ENCODE data around the gene ERBIN. TPM values are rescaled to one million over a fixed set of nuclear protein-coding genes. Genes with fewer than 3 reads are reported as not detected.
"Not testable (repeated sequence)": the region's sequence is repeated elsewhere in the genome, so short reads cannot be mapped to it uniquely, and the experiment has no call there.

The ERBIN gene
- total RNA-seq, 1 donor from 2014 or later, result 96.1 TPM

- intact Hi-C loops (cut with DNase I), result no loop called here
- ATAC-seq (no peak), DNase-seq (ENCODE audit: low spot score) (no peak)
Observed at GRCh38 chr5:65952259-65952658, 25.9 kb downstream of the ERBIN start.

DNA sequence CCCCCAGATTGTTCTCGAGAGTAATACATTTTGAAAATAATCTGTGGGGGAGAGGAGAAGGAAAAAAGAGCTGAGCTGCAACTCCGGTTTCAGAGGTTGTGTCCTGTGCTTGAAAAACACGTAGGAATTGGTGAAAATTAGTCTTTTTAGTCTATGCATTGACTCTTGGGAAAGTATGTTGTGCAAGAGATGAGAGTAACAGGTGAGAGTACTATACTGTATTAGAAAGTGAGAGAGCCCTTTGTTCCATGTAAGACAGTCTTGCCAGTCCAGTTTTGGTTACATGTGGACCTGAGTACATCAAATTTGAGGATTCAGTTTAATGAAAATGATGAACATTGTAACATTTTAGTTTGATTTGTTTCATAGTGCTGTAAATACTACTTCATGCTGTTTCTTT lies 27.8 kb downstream of the ERBIN start:
- intact Hi-C loops (cut with DNase I), result no loop called here
- no peak for DNase-seq (ENCODE audit: low spot score)
- ATAC-seq, result no peak

- no peak for ATAC-seq
- DNase-seq (ENCODE audit: low spot score), result no peak
- intact Hi-C loops (cut with DNase I), result no loop called here
Observed at GRCh38 chr5:65955746-65956145, 29.4 kb downstream of the ERBIN start.

GRCh38 chr5:65957703-65958102 lies 31.3 kb downstream of the ERBIN start:
- DNase-seq (ENCODE audit: low spot score); intact Hi-C loops (cut with DNase I); ATAC-seq: not testable (repeated sequence)

DNA sequence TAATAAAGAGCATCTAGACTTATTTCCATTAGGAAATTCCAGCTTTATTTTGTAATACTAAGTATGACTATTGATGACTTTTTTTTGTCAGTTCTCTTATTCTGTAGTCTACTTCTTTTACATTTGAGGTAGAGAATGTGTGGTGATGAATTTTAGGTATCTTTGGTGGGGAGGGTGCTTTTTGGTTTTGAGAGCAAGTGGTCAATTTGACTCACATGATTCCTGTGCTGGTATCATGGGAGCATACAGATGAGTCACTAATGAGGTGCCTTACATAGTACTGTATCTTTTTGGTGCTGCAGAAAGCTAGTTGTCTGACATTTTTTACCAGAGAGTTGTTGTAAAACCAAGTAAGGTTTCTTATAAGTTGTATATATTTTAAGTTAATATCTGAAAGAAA lies 35.3 kb downstream of the ERBIN start:
- intact Hi-C loops (cut with DNase I), result no loop called here
- no peak for DNase-seq (ENCODE audit: low spot score)
- no peak for ATAC-seq

GRCh38 chr5:65967288-65968066 lies 41.1 kb downstream of the ERBIN start:
- ATAC-seq, result no peak
- intact Hi-C loops (cut with DNase I), result no loop called here
- no peak for DNase-seq (ENCODE audit: low spot score)

GRCh38 chr5:65969539-65970393 lies 43.4 kb downstream of the ERBIN start:
- intact Hi-C loops (cut with DNase I), result no loop called here
- no peak for DNase-seq (ENCODE audit: low spot score)
- no peak for ATAC-seq

GRCh38 chr5:65970481-65971367 lies 44.3 kb downstream of the ERBIN start:
- ATAC-seq, result no peak
- intact Hi-C loops (cut with DNase I), result no loop called here
- no peak for DNase-seq (ENCODE audit: low spot score)

DNA sequence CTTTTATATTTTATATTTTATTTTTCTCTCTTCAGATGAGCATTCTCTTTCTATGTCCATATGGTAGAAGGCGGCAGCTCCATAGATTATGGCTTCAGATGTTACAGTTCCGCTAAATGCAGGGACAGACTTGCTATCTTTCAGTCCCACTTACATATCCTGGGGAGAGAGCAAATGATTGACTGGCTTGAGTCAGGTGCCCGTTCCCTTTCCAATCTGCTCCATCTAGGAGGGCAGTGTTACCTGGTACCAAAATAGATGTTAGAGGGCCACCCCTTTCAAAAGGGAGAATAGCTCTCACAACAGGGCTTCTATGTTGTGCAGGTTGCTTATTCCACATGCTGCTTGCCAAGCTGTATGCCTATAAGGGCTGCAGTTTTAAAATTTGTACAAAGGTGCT lies 45.3 kb downstream of the ERBIN start:
- no peak for ATAC-seq
- intact Hi-C loops (cut with DNase I), result no loop called here

DNA sequence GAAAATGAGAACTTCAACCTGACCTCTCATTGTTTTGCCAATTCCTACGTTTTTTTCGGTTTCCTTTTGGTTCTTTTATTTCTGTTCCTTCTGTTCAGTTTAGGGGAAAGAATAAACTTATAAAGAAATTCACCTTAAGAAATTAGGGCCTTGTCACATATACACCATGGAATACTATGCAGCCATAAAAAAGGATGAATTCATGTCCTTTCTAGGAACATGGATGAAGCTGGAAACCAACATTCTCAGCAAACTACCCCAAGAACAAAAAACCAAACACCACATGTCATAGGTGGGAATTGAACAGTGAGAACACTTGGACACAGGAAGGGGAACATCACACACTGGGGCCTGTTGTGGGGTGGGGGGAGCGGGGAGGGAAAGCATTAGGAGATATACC lies 46.5 kb downstream of the ERBIN start:
- DNase-seq (ENCODE audit: low spot score); ATAC-seq; intact Hi-C loops (cut with DNase I): not testable (repeated sequence)

More for the DNA sequence above, 45.3 kb downstream of the ERBIN start:
- no peak for DNase-seq (ENCODE audit: low spot score)

DNA sequence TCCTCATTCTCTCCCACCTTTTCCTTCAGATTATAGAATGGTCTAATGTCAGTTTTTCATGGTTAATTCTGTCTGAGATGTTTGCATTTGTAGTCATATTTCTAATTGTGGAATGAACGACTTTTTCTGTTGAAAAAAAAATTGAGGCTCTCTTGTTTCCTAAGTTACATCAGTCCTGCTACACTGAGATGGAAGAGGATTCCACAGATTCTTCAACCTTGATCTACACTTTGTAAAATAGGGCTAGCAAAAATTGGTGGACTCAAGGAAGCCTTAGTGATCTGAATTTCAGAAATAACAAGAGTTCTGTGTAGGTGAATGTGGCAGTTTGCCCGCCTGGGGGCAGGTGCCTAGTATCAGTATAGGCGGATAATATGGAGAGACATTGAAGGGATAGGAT lies 51.9 kb downstream of the ERBIN start:
- ATAC-seq, result no peak
- intact Hi-C loops (cut with DNase I), result no loop called here
- no peak for DNase-seq (ENCODE audit: low spot score)

DNA sequence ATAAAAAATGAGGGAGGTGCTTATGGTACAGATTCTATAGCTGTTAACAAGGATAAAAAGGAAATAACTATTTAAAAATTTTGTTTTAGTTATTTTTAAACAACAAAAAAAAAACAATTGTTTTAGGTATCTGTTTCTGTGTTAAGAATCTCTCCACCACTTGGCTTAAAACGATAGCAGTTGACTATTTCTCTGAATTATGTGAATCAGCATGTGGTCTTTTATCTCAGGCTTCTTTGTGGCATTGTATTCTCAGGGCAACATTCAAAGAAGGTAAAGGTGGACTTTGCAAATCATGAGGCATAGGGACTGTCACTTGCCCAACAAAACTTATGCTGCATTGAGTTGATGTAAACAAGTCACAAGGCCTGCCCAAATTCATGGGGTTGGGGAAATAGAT lies 55.2 kb downstream of the ERBIN start:
- intact Hi-C loops (cut with DNase I), result no loop called here
- no peak for ATAC-seq
- no peak for DNase-seq (ENCODE audit: low spot score)

DNA sequence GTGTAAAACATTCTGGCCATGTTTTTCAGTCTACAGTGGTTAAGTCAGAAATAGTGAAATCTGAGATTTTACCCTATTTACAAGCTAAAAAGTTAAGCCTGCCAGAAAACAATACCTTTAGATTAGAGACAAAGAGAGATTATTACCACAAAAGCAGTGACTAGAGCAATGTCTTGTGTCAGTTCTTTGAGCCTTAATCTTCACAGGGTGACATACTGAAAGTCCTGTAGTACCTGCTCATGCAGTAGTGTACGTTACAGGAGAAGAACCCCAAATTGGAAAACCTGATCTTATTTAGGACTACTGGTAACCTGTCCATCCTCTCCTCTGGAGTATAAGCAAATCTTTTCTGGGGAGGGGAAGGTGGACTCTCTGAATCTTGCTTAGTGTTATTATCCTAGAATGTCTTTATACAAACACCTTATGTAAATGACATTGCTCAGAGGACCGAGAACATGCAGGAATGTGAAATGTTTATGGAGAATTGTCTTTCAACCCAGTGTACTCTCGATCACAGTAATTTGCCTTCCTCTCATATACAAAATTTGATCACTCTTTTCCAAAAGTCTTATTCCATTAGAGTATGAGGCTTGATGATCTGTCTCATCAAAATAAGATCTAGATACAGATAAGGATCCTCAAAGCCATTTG lies 55.7 kb downstream of the ERBIN start:
- intact Hi-C loops (cut with DNase I), result no loop called here
- DNase-seq (ENCODE audit: low spot score) (no peak), ATAC-seq (no peak)

DNA sequence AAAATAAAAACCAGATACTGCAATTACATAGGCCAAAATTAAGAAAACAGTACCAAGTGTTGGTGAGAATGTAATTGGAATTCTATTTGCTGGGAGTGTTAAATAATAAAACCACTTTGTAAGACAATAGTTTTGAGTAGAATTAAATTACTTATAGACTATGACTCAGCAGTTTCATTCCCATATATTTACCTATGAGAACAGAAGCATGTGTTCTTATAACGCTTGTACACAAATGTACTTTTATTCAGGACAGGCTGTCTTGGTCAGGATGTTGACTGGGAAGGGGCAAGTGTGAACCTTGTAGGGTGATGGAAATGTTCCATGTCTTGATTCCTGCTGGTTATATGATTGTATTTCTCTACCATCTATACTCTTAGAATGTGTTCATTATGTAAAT lies 56.3 kb downstream of the ERBIN start:
- DNase-seq (ENCODE audit: low spot score) (no peak), ATAC-seq (no peak)
- intact Hi-C loops (cut with DNase I), result no loop called here

DNA sequence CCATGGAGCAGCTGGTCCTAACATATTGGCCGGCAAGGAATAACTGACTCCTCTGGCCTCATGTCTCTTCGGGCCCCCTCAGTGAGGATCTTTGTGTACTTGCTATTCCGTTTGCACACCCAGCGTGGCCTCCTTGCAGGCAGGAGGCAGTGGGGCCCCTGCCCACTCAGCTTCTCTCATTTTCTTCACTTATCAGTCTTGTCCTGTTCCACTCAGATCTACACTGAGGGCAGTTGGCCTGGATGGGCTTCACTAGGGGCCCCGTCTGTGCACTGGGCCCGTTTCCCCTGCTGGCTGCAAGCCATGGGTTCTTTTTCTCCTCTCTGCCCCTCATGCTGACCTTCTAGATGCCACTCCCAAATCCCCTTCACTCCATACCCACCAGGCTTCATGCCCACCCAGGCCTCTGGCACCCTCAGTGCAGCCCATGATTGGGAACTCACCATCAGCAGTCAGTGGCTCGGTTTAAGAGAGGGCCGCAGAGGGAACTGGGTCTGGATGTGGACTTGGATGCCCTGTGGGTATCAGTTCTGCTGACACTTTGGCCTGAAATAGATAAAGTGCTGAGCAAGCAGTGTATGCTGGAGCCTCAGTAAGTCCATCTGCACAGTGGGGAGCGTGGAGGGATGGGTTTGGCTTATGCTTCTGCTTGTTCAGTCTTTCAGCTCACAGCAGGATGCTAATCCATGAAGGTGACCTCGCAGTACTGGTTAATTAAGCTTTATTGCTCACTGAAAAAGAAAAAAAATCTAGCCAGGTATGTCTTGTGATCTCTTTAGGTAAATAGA lies 57.9 kb downstream of the ERBIN start:
- DNase-seq (ENCODE audit: low spot score) (no peak), ATAC-seq (peak; percentile 22)
- intact Hi-C loops (cut with DNase I), result no loop called here

DNA sequence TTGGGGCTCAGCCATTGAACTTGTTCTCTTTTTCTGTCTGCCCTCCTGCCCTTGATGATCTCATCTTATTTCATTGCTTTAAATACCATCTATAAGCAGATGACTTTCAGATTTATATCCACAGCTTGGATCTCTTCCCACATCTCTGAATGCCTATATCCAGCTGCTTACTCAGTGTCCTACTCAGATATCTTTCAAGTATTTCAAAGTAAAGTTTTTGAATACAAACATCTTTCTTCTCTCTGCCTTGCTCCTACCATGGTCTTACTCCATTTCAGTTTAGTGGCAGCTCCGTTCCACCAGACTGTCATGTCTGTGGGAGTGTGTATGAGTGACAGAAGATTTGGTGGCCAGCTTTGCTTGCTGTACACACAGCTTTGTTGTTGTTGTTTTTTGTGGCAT lies 59.7 kb downstream of the ERBIN start:
- intact Hi-C loops (cut with DNase I), result no loop called here
- no peak for ATAC-seq
- DNase-seq (ENCODE audit: low spot score), result no peak

DNA sequence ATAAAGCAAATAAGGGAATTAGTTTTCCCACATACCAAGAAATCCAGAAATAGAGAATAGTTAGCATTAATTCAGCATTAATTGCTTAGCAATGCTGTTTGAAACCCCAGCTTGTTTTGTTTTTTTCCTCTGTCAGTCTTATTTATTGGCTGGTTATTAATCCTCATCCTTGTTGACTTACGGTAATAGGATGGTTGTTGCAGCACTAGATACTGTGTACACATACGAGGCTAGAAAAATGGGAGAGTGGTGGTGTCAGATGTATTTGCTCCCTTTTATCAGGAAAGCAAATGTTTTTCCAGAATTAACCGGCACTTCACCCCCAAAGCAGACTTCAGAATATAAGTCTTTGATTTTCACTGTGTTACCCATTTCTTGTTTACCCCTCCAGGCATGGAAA lies 60.4 kb downstream of the ERBIN start:
- DNase-seq (ENCODE audit: low spot score), result no peak
- no peak for ATAC-seq
- intact Hi-C loops (cut with DNase I), result no loop called here

- intact Hi-C loops (cut with DNase I), result no loop called here
- ATAC-seq (no peak), DNase-seq (ENCODE audit: low spot score) (no peak)
Observed at GRCh38 chr5:65987982-65988381, 61.6 kb downstream of the ERBIN start.
